Measurements from ENCODE around the gene DOCK4.

DNA sequence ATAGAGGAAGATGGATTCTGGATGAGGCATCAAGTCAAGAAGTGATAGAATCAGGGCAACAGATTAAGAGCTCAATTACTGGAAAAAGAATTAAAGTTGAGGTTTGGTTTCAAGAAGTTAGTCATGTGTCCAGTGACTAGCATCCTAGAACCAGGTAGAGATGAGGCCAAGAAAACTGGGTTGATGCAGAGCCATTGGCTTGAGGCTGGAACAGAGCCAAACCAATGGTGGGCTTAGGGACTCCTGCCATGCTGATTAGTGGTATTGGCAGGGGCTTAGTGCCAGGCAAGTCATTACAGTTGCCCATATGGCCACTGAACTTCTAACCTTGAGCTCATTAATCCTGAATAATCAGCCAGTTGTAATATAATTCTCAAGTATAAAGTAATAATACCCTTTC lies 18.8 kb upstream of the DOCK4 start:
- TF ChIP-seq RCOR1 (IDR thresholded peaks at IDR 0.05; ENCODE audit: low read depth, low read length) (no peak), RFX5 (IDR thresholded peaks at IDR 0.05) (no peak), POLR2A (IDR thresholded peaks at IDR 0.05; ENCODE audit: low read length) (no peak), SREBF2 (IDR thresholded peaks at IDR 0.05) (no peak), GATA3 (IDR thresholded peaks at IDR 0.05; ENCODE audit: borderline replicate concordance) (no peak), POLR2AphosphoS2 (conservative IDR thresholded peaks at IDR 0.05; ENCODE audit: low read length) (no peak), RNF2 (IDR thresholded peaks at IDR 0.05; ENCODE audit: borderline replicate concordance, low read depth) (no peak)
- TF ChIP-seq, protein P1, sequence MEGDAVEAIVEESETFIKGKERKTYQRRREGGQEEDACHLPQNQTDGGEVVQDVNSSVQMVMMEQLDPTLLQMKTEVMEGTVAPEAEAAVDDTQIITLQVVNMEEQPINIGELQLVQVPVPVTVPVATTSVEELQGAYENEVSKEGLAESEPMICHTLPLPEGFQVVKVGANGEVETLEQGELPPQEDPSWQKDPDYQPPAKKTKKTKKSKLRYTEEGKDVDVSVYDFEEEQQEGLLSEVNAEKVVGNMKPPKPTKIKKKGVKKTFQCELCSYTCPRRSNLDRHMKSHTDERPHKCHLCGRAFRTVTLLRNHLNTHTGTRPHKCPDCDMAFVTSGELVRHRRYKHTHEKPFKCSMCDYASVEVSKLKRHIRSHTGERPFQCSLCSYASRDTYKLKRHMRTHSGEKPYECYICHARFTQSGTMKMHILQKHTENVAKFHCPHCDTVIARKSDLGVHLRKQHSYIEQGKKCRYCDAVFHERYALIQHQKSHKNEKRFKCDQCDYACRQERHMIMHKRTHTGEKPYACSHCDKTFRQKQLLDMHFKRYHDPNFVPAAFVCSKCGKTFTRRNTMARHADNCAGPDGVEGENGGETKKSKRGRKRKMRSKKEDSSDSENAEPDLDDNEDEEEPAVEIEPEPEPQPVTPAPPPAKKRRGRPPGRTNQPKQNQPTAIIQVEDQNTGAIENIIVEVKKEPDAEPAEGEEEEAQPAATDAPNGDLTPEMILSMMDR (IDR thresholded peaks at IDR 0.05) = no peak
- TF ChIP-seq, protein P2, sequence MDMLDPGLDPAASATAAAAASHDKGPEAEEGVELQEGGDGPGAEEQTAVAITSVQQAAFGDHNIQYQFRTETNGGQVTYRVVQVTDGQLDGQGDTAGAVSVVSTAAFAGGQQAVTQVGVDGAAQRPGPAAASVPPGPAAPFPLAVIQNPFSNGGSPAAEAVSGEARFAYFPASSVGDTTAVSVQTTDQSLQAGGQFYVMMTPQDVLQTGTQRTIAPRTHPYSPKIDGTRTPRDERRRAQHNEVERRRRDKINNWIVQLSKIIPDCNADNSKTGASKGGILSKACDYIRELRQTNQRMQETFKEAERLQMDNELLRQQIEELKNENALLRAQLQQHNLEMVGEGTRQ (IDR thresholded peaks at IDR 0.05) = no peak
- TF ChIP-seq, protein P3, sequence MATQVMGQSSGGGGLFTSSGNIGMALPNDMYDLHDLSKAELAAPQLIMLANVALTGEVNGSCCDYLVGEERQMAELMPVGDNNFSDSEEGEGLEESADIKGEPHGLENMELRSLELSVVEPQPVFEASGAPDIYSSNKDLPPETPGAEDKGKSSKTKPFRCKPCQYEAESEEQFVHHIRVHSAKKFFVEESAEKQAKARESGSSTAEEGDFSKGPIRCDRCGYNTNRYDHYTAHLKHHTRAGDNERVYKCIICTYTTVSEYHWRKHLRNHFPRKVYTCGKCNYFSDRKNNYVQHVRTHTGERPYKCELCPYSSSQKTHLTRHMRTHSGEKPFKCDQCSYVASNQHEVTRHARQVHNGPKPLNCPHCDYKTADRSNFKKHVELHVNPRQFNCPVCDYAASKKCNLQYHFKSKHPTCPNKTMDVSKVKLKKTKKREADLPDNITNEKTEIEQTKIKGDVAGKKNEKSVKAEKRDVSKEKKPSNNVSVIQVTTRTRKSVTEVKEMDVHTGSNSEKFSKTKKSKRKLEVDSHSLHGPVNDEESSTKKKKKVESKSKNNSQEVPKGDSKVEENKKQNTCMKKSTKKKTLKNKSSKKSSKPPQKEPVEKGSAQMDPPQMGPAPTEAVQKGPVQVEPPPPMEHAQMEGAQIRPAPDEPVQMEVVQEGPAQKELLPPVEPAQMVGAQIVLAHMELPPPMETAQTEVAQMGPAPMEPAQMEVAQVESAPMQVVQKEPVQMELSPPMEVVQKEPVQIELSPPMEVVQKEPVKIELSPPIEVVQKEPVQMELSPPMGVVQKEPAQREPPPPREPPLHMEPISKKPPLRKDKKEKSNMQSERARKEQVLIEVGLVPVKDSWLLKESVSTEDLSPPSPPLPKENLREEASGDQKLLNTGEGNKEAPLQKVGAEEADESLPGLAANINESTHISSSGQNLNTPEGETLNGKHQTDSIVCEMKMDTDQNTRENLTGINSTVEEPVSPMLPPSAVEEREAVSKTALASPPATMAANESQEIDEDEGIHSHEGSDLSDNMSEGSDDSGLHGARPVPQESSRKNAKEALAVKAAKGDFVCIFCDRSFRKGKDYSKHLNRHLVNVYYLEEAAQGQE (IDR thresholded peaks at IDR 0.05) = no peak
